Mesendoderm (in vitro differentiated cells): ENCODE data around the gene AGBL4.

Source experiments
- DNase-seq: peaks from one replicate; pipeline ENCODE4 v3.0.0; 2013
- H2AK5ac ChIP-seq: 2 replicates; pipeline ENCODE4 v1.6.1; 2013; ENCODE audit warnings: low read length, inconsistent platforms
- H2BK120ac ChIP-seq: 2 replicates; pipeline ENCODE4 v1.6.1; 2013; ENCODE audit warnings: low read depth, mild to moderate bottlenecking, low read length, moderate library complexity, mixed read lengths
- H2BK15ac ChIP-seq: replicated peaks from 2 replicates; pipeline ENCODE4 v1.6.1; 2013; ENCODE audit warnings: low read depth, mild to moderate bottlenecking, moderate library complexity
- H2BK5ac ChIP-seq: 2 replicates; pipeline ENCODE4 v1.6.1; 2013; ENCODE audit warnings: low read length, inconsistent platforms
- H3K18ac ChIP-seq: 2 replicates; pipeline ENCODE4 v1.6.1; 2013; ENCODE audit warnings: mild to moderate bottlenecking, low read length, mixed read lengths
- H3K23ac ChIP-seq: one replicate; pipeline ENCODE4 v1.6.1; 2013; ENCODE audit warnings: low read length
- H3K27ac ChIP-seq: 2 replicates; pipeline ENCODE4 v1.5.1; 2013; ENCODE audit warnings: low read depth, mild to moderate bottlenecking, inconsistent platforms, low read length, moderate library complexity
- H3K27me3 ChIP-seq: 2 replicates; pipeline ENCODE4 v1.6.1; 2013; ENCODE audit warnings: low read length, control low read depth, mild to moderate bottlenecking, inconsistent platforms; ENCODE audit not compliant: insufficient read depth, poor library complexity
- H3K36me3 ChIP-seq: 2 replicates; pipeline ENCODE4 v1.6.1; 2013; ENCODE audit warnings: low read length, inconsistent platforms; ENCODE audit not compliant: control insufficient read depth, insufficient read depth
- H3K4ac ChIP-seq: one replicate; pipeline ENCODE4 v1.6.1; 2013; ENCODE audit warnings: low read depth, mild to moderate bottlenecking, low read length, moderate library complexity
- H3K4me1 ChIP-seq: 2 replicates; pipeline ENCODE4 v1.6.1; 2013; ENCODE audit warnings: low read depth, low read length, inconsistent platforms; ENCODE audit not compliant: control insufficient read depth
- H3K4me2 ChIP-seq: 2 replicates; pipeline ENCODE4 v1.6.1; 2013; ENCODE audit warnings: low read length
- H3K4me3 ChIP-seq: 2 replicates; pipeline ENCODE4 v1.5.1; 2013; ENCODE audit warnings: mild to moderate bottlenecking, low read length
- H3K56ac ChIP-seq: one replicate; pipeline ENCODE4 v1.6.1; 2013; ENCODE audit warnings: low read length
- H3K79me1 ChIP-seq: 2 replicates; pipeline ENCODE4 v1.6.1; 2013; ENCODE audit warnings: low read length, inconsistent platforms
- H3K79me2 ChIP-seq: 2 replicates; pipeline ENCODE4 v1.6.1; 2013; ENCODE audit warnings: mild to moderate bottlenecking, low read length; ENCODE audit not compliant: control insufficient read depth, insufficient read depth
- H3K9ac ChIP-seq: 2 replicates; pipeline ENCODE4 v1.6.1; 2013; ENCODE audit warnings: low read length, inconsistent platforms
- H4K5ac ChIP-seq: one replicate; pipeline ENCODE4 v1.6.1; 2013; ENCODE audit warnings: low read length
- H4K8ac ChIP-seq: one replicate; pipeline ENCODE4 v1.6.1; 2013; ENCODE audit warnings: low read depth, mild to moderate bottlenecking, control low read depth, low read length, moderate library complexity
- WGBS: extraction: QIAGEN DNeasy Blood & Tissue Kit; methylation state at CpG from one replicate; pipeline ENCODE4 v1.1.7; 2013; ENCODE audit warnings: low lambda C conversion rate, missing lambda C conversion rate; ENCODE audit not compliant: insufficient coverage; ENCODE audit errors: extremely low coverage; 5-methylcytosine and 5-hydroxymethylcytosine counted together

Gene AGBL4

GRCh38 chr1:48643193-48643592 lies 1380.6 kb downstream of the AGBL4 start:
- no peak overlapping the region for H3K9ac ChIP-seq
- H2BK5ac ChIP-seq = no peak overlapping the region
- H3K56ac ChIP-seq = no peak overlapping the region
- H4K8ac ChIP-seq = no peak overlapping the region
- no peak overlapping the region for H3K4ac ChIP-seq
- H3K36me3 ChIP-seq = no peaks in the 10 kb centered on the region
- H2BK120ac ChIP-seq = no peak overlapping the region
- no peaks in the 10 kb centered on the region for H3K27me3 ChIP-seq
- no peak overlapping the region for H3K23ac ChIP-seq
- H2BK15ac ChIP-seq = no peak overlapping the region
- H2AK5ac ChIP-seq = no peak overlapping the region
- H3K27ac ChIP-seq = no peak overlapping the region
- no peaks in the 10 kb centered on the region for H3K4me1 ChIP-seq
- no peak for DNase-seq
- H3K4me2 ChIP-seq = no peak overlapping the region
- no peaks in the 10 kb centered on the region for H3K79me2 ChIP-seq
- no peak overlapping the region for H3K4me3 ChIP-seq
- no CpG with 5 or more reads among the region's 1 CpG for WGBS
- no peak overlapping the region for H3K18ac ChIP-seq
- H4K5ac ChIP-seq = no peak overlapping the region
- H3K79me1 ChIP-seq = no peaks in the 10 kb centered on the region

GRCh38 chr1:48640836-48641492 lies 1382.8 kb downstream of the AGBL4 start:
- no peaks in the 10 kb centered on the region for H3K27me3 ChIP-seq
- H3K23ac ChIP-seq = no peak overlapping the region
- H2BK5ac ChIP-seq = no peak overlapping the region
- H3K27ac ChIP-seq = no peak overlapping the region
- H3K36me3 ChIP-seq = no peaks in the 10 kb centered on the region
- no peak overlapping the region for H3K4me2 ChIP-seq
- no peak overlapping the region for H3K4me3 ChIP-seq
- DNase-seq = no peak
- no peak overlapping the region for H2BK120ac ChIP-seq
- H3K9ac ChIP-seq = no peak overlapping the region
- H3K79me2 ChIP-seq = no peaks in the 10 kb centered on the region
- no peaks in the 10 kb centered on the region for H3K4me1 ChIP-seq
- H2AK5ac ChIP-seq = no peak overlapping the region
- no peak overlapping the region for H4K5ac ChIP-seq
- H3K79me1 ChIP-seq = no peaks in the 10 kb centered on the region
- no peak overlapping the region for H2BK15ac ChIP-seq
- WGBS = no CpG with 5 or more reads among the region's 5 CpGs
- H3K4ac ChIP-seq = no peak overlapping the region
- H3K18ac ChIP-seq = no peak overlapping the region
- H3K56ac ChIP-seq = no peak overlapping the region
- no peak overlapping the region for H4K8ac ChIP-seq

GRCh38 chr1:48629867-48630266 lies 1393.9 kb downstream of the AGBL4 start:
- Histone ChIP-seq H3K79me1 (no peaks in the 10 kb centered on the region), H3K4me3 (no peak overlapping the region)

GRCh38 chr1:48627486-48627885 lies 1396.3 kb downstream of the AGBL4 start:
- H3K79me1 ChIP-seq = no peaks in the 10 kb centered on the region

More at GRCh38 chr1:48629867-48630266, 1393.9 kb downstream of the AGBL4 start:
- DNase-seq = no peak
- Histone ChIP-seq H3K4ac (no peak overlapping the region), H3K36me3 (no peaks in the 10 kb centered on the region), H3K9ac (no peak overlapping the region), H2BK120ac (no peak overlapping the region), H2AK5ac (no peak overlapping the region), H3K4me1 (no peaks in the 10 kb centered on the region), H2BK15ac (no peak overlapping the region), H3K79me2 (no peaks in the 10 kb centered on the region), H2BK5ac (no peak overlapping the region), H3K18ac (no peak overlapping the region), H3K27ac (no peak overlapping the region), H4K8ac (no peak overlapping the region), H3K23ac (no peak overlapping the region), H4K5ac (no peak overlapping the region), H3K27me3 (no peaks in the 10 kb centered on the region), H3K4me2 (no peak overlapping the region), H3K56ac (no peak overlapping the region)
- WGBS = no CpG with 5 or more reads among the region's 3 CpGs

GRCh38 chr1:48619539-48619938 lies 1404.2 kb downstream of the AGBL4 start:
- H3K27me3 ChIP-seq = no peaks in the 10 kb centered on the region
- H3K56ac ChIP-seq = no peak overlapping the region
- no peak overlapping the region for H3K4me3 ChIP-seq
- peak; percentile 82 for DNase-seq
- H3K36me3 ChIP-seq = no peaks in the 10 kb centered on the region
- peaks cover 2% of the 10 kb centered on the region for H3K4me1 ChIP-seq
- H2AK5ac ChIP-seq = no peak overlapping the region
- no peak overlapping the region for H2BK15ac ChIP-seq
- no peak overlapping the region for H4K5ac ChIP-seq
- no peak overlapping the region for H3K18ac ChIP-seq
- WGBS = no CpG with 5 or more reads among the region's 9 CpGs
- no peak overlapping the region for H3K23ac ChIP-seq
- H3K27ac ChIP-seq = no peak overlapping the region
- no peak overlapping the region for H3K4me2 ChIP-seq
- H3K79me2 ChIP-seq = no peaks in the 10 kb centered on the region
- H2BK120ac ChIP-seq = no peak overlapping the region
- no peak overlapping the region for H3K4ac ChIP-seq
- H2BK5ac ChIP-seq = no peak overlapping the region
- no peaks in the 10 kb centered on the region for H3K79me1 ChIP-seq
- H4K8ac ChIP-seq = no peak overlapping the region
- no peak overlapping the region for H3K9ac ChIP-seq

More at GRCh38 chr1:48627486-48627885, 1396.3 kb downstream of the AGBL4 start:
- Histone ChIP-seq H3K79me2 (no peaks in the 10 kb centered on the region), H3K4me3 (no peak overlapping the region), H4K8ac (no peak overlapping the region), H3K4me2 (no peak overlapping the region), H3K36me3 (no peaks in the 10 kb centered on the region), H2BK15ac (no peak overlapping the region), H3K27ac (no peak overlapping the region), H4K5ac (no peak overlapping the region), H3K23ac (no peak overlapping the region), H2BK5ac (no peak overlapping the region), H3K56ac (no peak overlapping the region), H2BK120ac (no peak overlapping the region), H3K9ac (no peak overlapping the region), H3K4ac (no peak overlapping the region), H2AK5ac (no peak overlapping the region), H3K27me3 (no peaks in the 10 kb centered on the region), H3K18ac (no peak overlapping the region), H3K4me1 (no peaks in the 10 kb centered on the region)
- no CpG with 5 or more reads among the region's 5 CpGs for WGBS
- DNase-seq = no peak

- DNase-seq = no peak
- no CpG with 5 or more reads among the region's 3 CpGs for WGBS
- H3K27me3 ChIP-seq = no peaks in the 10 kb centered on the region
Observed at GRCh38 chr1:48617252-48617651, 1406.5 kb downstream of the AGBL4 start.

More at GRCh38 chr1:48617252-48617651, 1406.5 kb downstream of the AGBL4 start:
- no peaks in the 10 kb centered on the region for H3K36me3 ChIP-seq
- no peak overlapping the region for H3K56ac ChIP-seq
- no peak overlapping the region for H2AK5ac ChIP-seq
- no peak overlapping the region for H3K18ac ChIP-seq
- H3K4me3 ChIP-seq = no peak overlapping the region
- H3K4ac ChIP-seq = no peak overlapping the region
- no peaks in the 10 kb centered on the region for H3K79me2 ChIP-seq
- no peak overlapping the region for H3K9ac ChIP-seq
- H4K8ac ChIP-seq = no peak overlapping the region
- no peak overlapping the region for H3K23ac ChIP-seq
- H4K5ac ChIP-seq = no peak overlapping the region
- no peak overlapping the region for H2BK120ac ChIP-seq
- no peak overlapping the region for H2BK5ac ChIP-seq
- H3K4me1 ChIP-seq = peaks cover 2% of the 10 kb centered on the region
- no peak overlapping the region for H2BK15ac ChIP-seq
- no peak overlapping the region for H3K4me2 ChIP-seq
- H3K27ac ChIP-seq = no peak overlapping the region
- H3K79me1 ChIP-seq = no peaks in the 10 kb centered on the region
